CD4-positive, alpha-beta memory T cell (primary cell): ENCODE results near the gene LRP1B. TPM values are rescaled to one million over a fixed set of nuclear protein-coding genes. Genes with fewer than 3 reads are reported as not detected.

Experiments used
- CTCF ChIA-PET: fragments of 350-600 bp; sonication (Branson Sonifier 250); formaldehyde crosslinking; loops from one replicate; lab custom pipeline; 2021; ENCODE audit warnings: inconsistent platforms; ENCODE audit not compliant: partially characterized antibody; lab: Charles Lee
- POLR2A ChIA-PET: fragments of 350-600 bp; sonication (Branson Sonifier 250); formaldehyde crosslinking; loops from one replicate; lab custom pipeline; 2021; ENCODE audit not compliant: partially characterized antibody; lab: Charles Lee
- DNase-seq, 5 donors: peaks; one replicate each; pipeline versions ENCODE4 v3.0.0 to v3.0.0-alpha.2; 2020 to 2022; ENCODE audit warnings: mixed read lengths in 1 of 5
- H3K27ac ChIP-seq: one replicate; pipeline ENCODE4 v1.7.0; 2013; ENCODE audit warnings: low read depth, low read length
- H3K27me3 ChIP-seq: 2 replicates; pipeline ENCODE4 v1.7.0; 2013; ENCODE audit warnings: mild to moderate bottlenecking, low read length, moderate library complexity; ENCODE audit not compliant: insufficient read depth
- H3K36me3 ChIP-seq: 2 replicates; pipeline ENCODE4 v1.7.0; 2013; ENCODE audit warnings: mild to moderate bottlenecking, low read length, moderate library complexity; ENCODE audit not compliant: insufficient read depth
- H3K4me1 ChIP-seq: 2 replicates; pipeline ENCODE4 v1.7.0; 2013; ENCODE audit warnings: mild to moderate bottlenecking, low read length, moderate library complexity; ENCODE audit not compliant: insufficient read depth
- H3K4me3 ChIP-seq, 2 donors: one replicate each; pipeline ENCODE4 v1.7.0; 2013; ENCODE audit warnings: low read length in 2 of 2, mild to moderate bottlenecking in 1 of 2
- H3K9me3 ChIP-seq, 2 donors: one replicate each; pipeline ENCODE4 v1.7.0; 2013; ENCODE audit warnings: low read length in 2 of 2, control low read depth in 1 of 2; ENCODE audit not compliant: control insufficient read depth in 1 of 2
- H3K27ac Mint-ChIP-seq, 7 donors: one replicate each; pipeline ENCODE4 v1.8.0; 2020 to 2021; ENCODE audit warnings: mixed read lengths in 7 of 7, mild to moderate bottlenecking in 6 of 7, inconsistent platforms in 3 of 7, moderate library complexity in 3 of 7
- H3K27me3 Mint-ChIP-seq, 2 donors: one replicate each; pipeline ENCODE4 v1.8.0; 2020 to 2021; ENCODE audit warnings: mixed read lengths in 2 of 2
- H3K36me3 Mint-ChIP-seq, 2 donors: one replicate each; pipeline ENCODE4 v1.8.0; 2020 to 2021; ENCODE audit warnings: mixed read lengths in 2 of 2, inconsistent platforms in 1 of 2, mild to moderate bottlenecking in 1 of 2
- H3K4me1 Mint-ChIP-seq, 4 donors: one replicate each; pipeline ENCODE4 v1.8.0; 2020 to 2021; ENCODE audit warnings: mixed read lengths in 4 of 4, mild to moderate bottlenecking in 1 of 4
- H3K4me3 Mint-ChIP-seq, 8 donors: one replicate each; pipeline ENCODE4 v1.8.0; 2020 to 2021; ENCODE audit warnings: mixed read lengths in 8 of 8, mild to moderate bottlenecking in 7 of 8, moderate library complexity in 6 of 8, inconsistent platforms in 3 of 8
- H3K9me3 Mint-ChIP-seq, 8 donors: one replicate each; pipeline ENCODE4 v1.8.0; 2020 to 2021; ENCODE audit warnings: mixed read lengths in 8 of 8, mild to moderate bottlenecking in 5 of 8, inconsistent platforms in 3 of 8, moderate library complexity in 1 of 8
- intact Hi-C: fragments of 100-400 bp; cut with micrococcal nuclease; formaldehyde crosslinking; loops from one replicate; pipeline ENCODE4 v1.15.1; 2023
- polyA plus RNA-seq, 2 donors: library from polyadenylated mRNA; unstranded; fragments of 300-500 nt; fragmentation: Illumina TruSeq; gene quantifications; one replicate each; pipeline ENCODE4 v1.2.3, GENCODE V29; 2021
- total RNA-seq, 2 experiments: library from RNA; stranded (reverse); gene quantifications; one replicate each; pipeline ENCODE4 v1.2.3, GENCODE V29; 2021

Gene LRP1B
- total and polyA plus RNA-seq, 4 experiments from 2014 or later: not detected

- Mint-ChIP-seq H3K27me3 (no peaks in the 10 kb centered on the region), H3K4me1 (no peaks in the 10 kb centered on the region), H3K9me3 (peaks cover 0 to 15% (median 8%) of the 10 kb centered on the region in 8 donors), H3K27ac (no peak overlapping the region), H3K36me3 (no peaks in the 10 kb centered on the region), H3K4me3 (no peak overlapping the region)
- Histone ChIP-seq H3K4me1 (no peaks in the 10 kb centered on the region), H3K36me3 (no peaks in the 10 kb centered on the region), H3K27me3 (no peaks in the 10 kb centered on the region), H3K9me3 (no peaks in the 10 kb centered on the region), H3K4me3 (no peak overlapping the region), H3K27ac (no peak overlapping the region)
- intact Hi-C loops: no loop called here
- no peak for DNase-seq
- ChIA-PET CTCF (no interaction called here), POLR2A (no interaction called here)
Observed at GRCh38 chr2:140472676-140473075, 1658.1 kb downstream of the LRP1B start.

- H3K9me3 Mint-ChIP-seq: peaks cover 0 to 23% (median 11%) of the 10 kb centered on the region in 8 donors
Observed at GRCh38 chr2:140465301-140465700, 1665.5 kb downstream of the LRP1B start.

GRCh38 chr2:140462990-140463389 is 1667.8 kb downstream of the LRP1B start:
- no peaks in the 10 kb centered on the region for H3K9me3 ChIP-seq
- intact Hi-C loops: no loop called here
- no peak for DNase-seq
- Mint-ChIP-seq H3K4me3 (no peak overlapping the region), H3K9me3 (peaks cover 0 to 23% (median 8%) of the 10 kb centered on the region in 8 donors), H3K4me1 (no peaks in the 10 kb centered on the region), H3K36me3 (no peaks in the 10 kb centered on the region), H3K27me3 (no peaks in the 10 kb centered on the region), H3K27ac (no peak overlapping the region)
- no peaks in the 10 kb centered on the region for H3K4me1 ChIP-seq
- ChIA-PET CTCF (no interaction called here), POLR2A (no interaction called here)
- no peaks in the 10 kb centered on the region for H3K36me3 ChIP-seq
- H3K27me3 ChIP-seq: no peaks in the 10 kb centered on the region
- H3K27ac ChIP-seq: no peak overlapping the region
- no peak overlapping the region for H3K4me3 ChIP-seq

More at GRCh38 chr2:140465301-140465700, 1665.5 kb downstream of the LRP1B start:
- no peaks in the 10 kb centered on the region for H3K36me3 Mint-ChIP-seq
- Histone ChIP-seq H3K27ac (no peak overlapping the region), H3K9me3 (no peaks in the 10 kb centered on the region), H3K36me3 (no peaks in the 10 kb centered on the region), H3K27me3 (no peaks in the 10 kb centered on the region), H3K4me3 (no peak overlapping the region), H3K4me1 (no peaks in the 10 kb centered on the region)
- CTCF ChIA-PET: no interaction called here
- H3K27ac Mint-ChIP-seq: no peak overlapping the region
- H3K27me3 Mint-ChIP-seq: no peaks in the 10 kb centered on the region
- no peak overlapping the region for H3K4me3 Mint-ChIP-seq
- no peak for DNase-seq
- POLR2A ChIA-PET: no interaction called here
- intact Hi-C loops: no loop called here
- H3K4me1 Mint-ChIP-seq: no peaks in the 10 kb centered on the region

- ChIA-PET CTCF (no interaction called here), POLR2A (no interaction called here)
- Histone ChIP-seq H3K9me3 (no peaks in the 10 kb centered on the region), H3K27me3 (no peaks in the 10 kb centered on the region), H3K27ac (no peak overlapping the region), H3K4me3 (no peak overlapping the region), H3K36me3 (no peaks in the 10 kb centered on the region), H3K4me1 (no peaks in the 10 kb centered on the region)
- Mint-ChIP-seq H3K9me3 (peaks cover 0 to 7% (median under 1%) of the 10 kb centered on the region in 8 donors), H3K36me3 (no peaks in the 10 kb centered on the region), H3K4me1 (no peaks in the 10 kb centered on the region), H3K4me3 (no peak overlapping the region), H3K27me3 (no peaks in the 10 kb centered on the region), H3K27ac (no peak overlapping the region)
- intact Hi-C loops: no loop called here
- DNase-seq: no peak
Observed at GRCh38 chr2:140457483-140457882, 1673.3 kb downstream of the LRP1B start.

- H3K9me3 ChIP-seq: no peaks in the 10 kb centered on the region
- intact Hi-C loops: no loop called here
- no peaks in the 10 kb centered on the region for H3K36me3 Mint-ChIP-seq
- H3K27ac Mint-ChIP-seq: no peak overlapping the region
- H3K27ac ChIP-seq: no peak overlapping the region
- no peaks in the 10 kb centered on the region for H3K27me3 Mint-ChIP-seq
- H3K9me3 Mint-ChIP-seq: peaks cover 0 to 10% (median under 1%) of the 10 kb centered on the region in 8 donors
- POLR2A ChIA-PET: no interaction called here
- H3K4me3 Mint-ChIP-seq: no peak overlapping the region
- DNase-seq: no peak
- CTCF ChIA-PET: no interaction called here
- H3K4me1 ChIP-seq: no peaks in the 10 kb centered on the region
- H3K36me3 ChIP-seq: no peaks in the 10 kb centered on the region
- H3K4me3 ChIP-seq: no peak overlapping the region
- H3K27me3 ChIP-seq: no peaks in the 10 kb centered on the region
- no peaks in the 10 kb centered on the region for H3K4me1 Mint-ChIP-seq
Observed at GRCh38 chr2:140455315-140455714, 1675.5 kb downstream of the LRP1B start.

- H3K9me3 ChIP-seq: no peaks in the 10 kb centered on the region
- DNase-seq: no peak
- no peak overlapping the region for H3K27ac Mint-ChIP-seq
- intact Hi-C loops: no loop called here
- H3K27me3 Mint-ChIP-seq: no peaks in the 10 kb centered on the region
- no peak overlapping the region for H3K4me3 ChIP-seq
- H3K4me3 Mint-ChIP-seq: no peak overlapping the region
- H3K9me3 Mint-ChIP-seq: peaks cover 0 to 9% (median 2%) of the 10 kb centered on the region in 8 donors
- H3K4me1 Mint-ChIP-seq: no peaks in the 10 kb centered on the region
- no peak overlapping the region for H3K27ac ChIP-seq
- no peaks in the 10 kb centered on the region for H3K36me3 Mint-ChIP-seq
- POLR2A ChIA-PET: no interaction called here
- no peaks in the 10 kb centered on the region for H3K36me3 ChIP-seq
- H3K4me1 ChIP-seq: no peaks in the 10 kb centered on the region
- CTCF ChIA-PET: no interaction called here
- H3K27me3 ChIP-seq: no peaks in the 10 kb centered on the region
Observed at GRCh38 chr2:140454717-140455116, 1676.1 kb downstream of the LRP1B start.

- Mint-ChIP-seq H3K27ac (no peak overlapping the region), H3K4me1 (no peaks in the 10 kb centered on the region), H3K27me3 (no peaks in the 10 kb centered on the region), H3K4me3 (no peak overlapping the region), H3K9me3 (peaks cover 0 to 6% (median 3%) of the 10 kb centered on the region in 8 donors), H3K36me3 (no peaks in the 10 kb centered on the region)
- POLR2A ChIA-PET: no interaction called here
- H3K9me3 ChIP-seq: no peaks in the 10 kb centered on the region
- H3K27ac ChIP-seq: no peak overlapping the region
- no peak overlapping the region for H3K4me3 ChIP-seq
- intact Hi-C loops: no loop called here
- H3K4me1 ChIP-seq: no peaks in the 10 kb centered on the region
- CTCF ChIA-PET: no interaction called here
- H3K36me3 ChIP-seq: no peaks in the 10 kb centered on the region
- no peak for DNase-seq
- H3K27me3 ChIP-seq: no peaks in the 10 kb centered on the region
Observed at GRCh38 chr2:140451324-140451723, 1679.5 kb downstream of the LRP1B start.

GRCh38 chr2:140442319-140442718 is 1688.5 kb downstream of the LRP1B start:
- no peak overlapping the region for H3K4me3 Mint-ChIP-seq

More at GRCh38 chr2:140442319-140442718, 1688.5 kb downstream of the LRP1B start:
- Histone ChIP-seq H3K4me3 (no peak overlapping the region), H3K27me3 (no peaks in the 10 kb centered on the region), H3K4me1 (no peaks in the 10 kb centered on the region), H3K9me3 (no peaks in the 10 kb centered on the region), H3K36me3 (no peaks in the 10 kb centered on the region), H3K27ac (no peak overlapping the region)
- Mint-ChIP-seq H3K27me3 (no peaks in the 10 kb centered on the region), H3K27ac (no peak overlapping the region), H3K4me1 (no peaks in the 10 kb centered on the region), H3K36me3 (no peaks in the 10 kb centered on the region), H3K9me3 (peaks cover 0 to 9% (median 2%) of the 10 kb centered on the region in 8 donors)
- intact Hi-C loops: no loop called here
- POLR2A ChIA-PET: no interaction called here
- no peak for DNase-seq
- CTCF ChIA-PET: no interaction called here
